Measurements from ENCODE around the gene PRKACB.

The PRKACB gene

GRCh38 chr1:84159533-84160240 lies 15.6 kb downstream of the PRKACB start:
- no peak for DNase-seq

GRCh38 chr1:84162295-84162694 lies 18.2 kb downstream of the PRKACB start:
- no peak for DNase-seq

DNA sequence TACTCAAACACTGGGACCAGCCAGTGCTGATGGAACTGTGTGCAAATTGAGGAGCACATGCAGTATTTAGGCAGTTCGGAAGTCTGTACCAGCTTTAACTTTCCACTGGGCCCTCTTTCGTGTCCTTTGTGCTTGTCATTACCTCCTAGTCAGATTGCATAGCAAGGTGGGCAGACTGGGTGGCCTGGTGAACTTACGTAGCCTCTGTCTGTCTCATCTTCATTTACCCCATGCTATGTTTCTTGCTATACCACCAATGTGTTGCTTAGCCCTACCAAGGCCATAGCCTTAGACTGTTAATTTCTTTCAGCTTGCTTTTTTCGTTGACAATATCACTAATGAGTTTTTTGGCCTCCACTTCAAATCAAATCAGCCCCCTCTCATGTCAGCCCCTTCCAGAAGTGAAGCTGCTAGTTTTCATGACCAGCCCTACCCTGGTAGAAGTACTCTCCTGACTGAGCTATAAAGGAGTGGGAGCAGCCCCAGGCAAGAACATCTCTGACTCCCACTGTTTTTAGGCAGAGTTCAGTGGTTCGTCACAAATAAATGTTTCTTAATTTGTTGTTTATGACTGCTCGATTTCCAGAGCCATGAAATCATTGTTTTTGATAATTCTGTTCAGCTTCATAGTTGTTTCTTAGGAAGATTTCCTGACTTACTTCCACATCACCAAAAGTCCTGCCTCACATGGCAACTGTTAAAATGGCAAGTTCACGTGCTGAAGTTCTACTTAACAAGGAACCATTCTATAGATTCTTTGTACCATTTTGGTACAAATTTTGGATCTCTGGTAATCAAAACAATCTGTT lies 19.3 kb downstream of the PRKACB start:
- DNase-seq: no peak

DNA sequence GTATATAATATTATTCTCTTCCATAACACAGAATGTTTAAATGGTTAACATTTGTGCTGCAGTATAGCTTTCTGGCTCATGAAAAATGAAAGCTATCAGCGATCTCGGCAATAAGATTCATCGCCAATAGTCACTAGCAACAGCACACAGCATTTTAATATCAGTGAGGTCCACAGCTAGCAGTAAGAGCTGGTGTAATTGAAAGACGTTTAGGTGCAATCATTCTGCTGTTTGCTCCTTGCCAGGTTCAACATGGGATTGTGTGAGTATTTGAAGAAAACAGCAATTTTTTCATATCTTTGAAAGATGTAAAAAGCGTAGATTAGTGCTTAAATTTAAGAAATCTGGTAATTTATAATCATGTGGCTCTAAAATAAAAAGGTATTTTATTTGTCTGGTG lies 20.1 kb downstream of the PRKACB start:
- no peak for DNase-seq

DNA sequence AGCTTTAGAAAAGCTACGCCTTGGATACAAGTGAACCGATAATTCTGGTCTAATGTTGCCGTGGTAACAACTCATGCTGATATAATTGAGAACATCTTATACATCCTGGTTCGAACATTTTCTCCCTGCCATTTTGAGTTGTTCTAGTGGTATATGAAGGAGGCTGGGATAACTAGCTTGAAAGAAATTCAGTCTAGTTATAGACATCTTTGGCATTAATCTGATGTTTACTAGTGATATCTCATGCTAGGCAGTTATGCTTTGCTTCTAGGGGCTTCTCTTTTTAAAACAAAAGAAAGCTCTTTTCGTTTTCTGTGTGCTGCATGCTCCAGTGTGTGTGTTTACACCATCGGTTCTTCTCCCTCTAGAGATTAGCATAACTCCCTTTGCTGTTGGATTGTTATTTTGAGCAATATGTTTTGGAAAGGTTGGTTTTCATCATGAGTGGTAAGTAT lies 20.5 kb downstream of the PRKACB start:
- no peak for DNase-seq

DNA sequence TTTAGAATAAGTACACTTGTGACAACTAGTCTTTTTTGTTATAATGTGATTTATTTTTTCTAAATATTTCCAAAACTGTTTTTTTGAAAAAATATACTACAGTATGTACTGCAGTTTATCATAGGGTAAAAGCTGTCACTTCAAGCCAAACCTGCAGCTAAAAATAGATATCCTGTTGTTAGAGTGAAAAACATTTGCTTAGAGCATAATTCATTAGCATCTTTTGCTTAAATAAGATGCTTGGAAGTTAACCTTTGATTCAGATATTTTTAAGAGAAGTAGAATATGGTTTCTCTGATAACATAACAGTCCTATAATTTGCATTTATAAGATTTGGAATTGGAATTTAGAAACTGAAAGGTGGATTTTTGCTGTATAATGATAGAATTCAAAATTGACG lies 21.5 kb downstream of the PRKACB start:
- no peak for DNase-seq

GRCh38 chr1:84166797-84167196 lies 22.7 kb downstream of the PRKACB start:
- DNase-seq: no peak

GRCh38 chr1:84168783-84169182 lies 24.7 kb downstream of the PRKACB start:
- DNase-seq: no peak

DNA sequence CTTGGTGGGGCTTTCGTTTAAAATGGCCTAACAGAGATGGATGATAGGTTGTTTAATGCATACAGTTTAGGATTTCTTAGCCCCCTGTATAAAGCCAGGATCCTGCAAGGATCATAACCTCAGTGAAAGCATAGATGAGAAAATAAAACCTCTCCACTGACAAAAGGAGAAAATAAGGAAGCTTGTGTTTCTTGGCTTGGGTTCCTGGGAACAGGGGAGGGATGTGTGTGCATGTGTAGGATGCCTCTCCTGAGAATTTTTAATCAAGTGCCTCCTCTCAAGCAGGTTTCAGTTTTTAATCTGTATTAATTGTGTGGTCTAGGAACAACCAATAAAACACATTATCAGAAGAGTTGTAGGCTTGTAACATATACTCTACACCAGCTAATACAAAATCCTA lies 26.1 kb downstream of the PRKACB start:
- DNase-seq: no peak

DNA sequence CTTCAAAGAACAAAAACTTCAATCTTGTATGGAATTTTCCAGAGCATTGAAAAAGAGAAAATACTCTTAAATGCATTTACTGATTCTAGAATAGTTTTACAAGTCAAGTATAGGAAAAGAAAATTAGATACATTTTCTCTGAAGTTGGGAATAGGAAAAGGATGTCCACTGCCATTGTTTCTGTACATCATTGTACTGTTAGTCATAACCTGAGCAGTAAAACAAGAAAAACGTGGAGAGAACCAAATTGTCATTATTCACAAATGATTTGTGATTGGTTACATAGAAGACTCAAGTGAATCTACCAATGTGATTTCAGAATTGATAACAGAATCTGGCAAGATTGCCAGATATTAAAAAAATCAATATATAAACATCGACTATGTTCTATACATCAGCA lies 27.4 kb downstream of the PRKACB start:
- DNase-seq: no peak

DNA sequence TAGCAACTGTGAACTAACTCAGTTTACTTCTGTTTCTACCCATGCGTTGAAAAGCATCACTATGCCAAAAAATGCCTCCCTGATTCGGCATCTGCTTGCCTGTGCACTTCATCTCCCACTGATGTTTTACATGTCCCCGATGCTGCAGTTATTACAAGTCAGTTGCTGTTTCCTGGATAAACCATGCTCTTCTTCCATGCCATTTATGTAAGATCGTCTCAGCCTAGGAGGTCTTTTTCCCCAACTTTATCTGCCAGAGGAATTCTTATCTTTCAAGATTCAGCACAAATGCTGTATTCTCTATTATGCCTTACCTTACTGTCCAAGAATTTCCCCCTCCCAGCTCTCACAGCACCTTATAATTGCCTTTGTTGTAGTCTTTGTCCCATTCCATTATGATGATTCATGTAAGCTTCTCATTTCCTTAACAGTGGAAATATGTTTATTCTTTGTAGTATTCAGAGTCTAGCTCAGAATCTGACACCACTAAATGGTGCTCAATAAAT lies 30.0 kb downstream of the PRKACB start:
- no peak for DNase-seq

DNA sequence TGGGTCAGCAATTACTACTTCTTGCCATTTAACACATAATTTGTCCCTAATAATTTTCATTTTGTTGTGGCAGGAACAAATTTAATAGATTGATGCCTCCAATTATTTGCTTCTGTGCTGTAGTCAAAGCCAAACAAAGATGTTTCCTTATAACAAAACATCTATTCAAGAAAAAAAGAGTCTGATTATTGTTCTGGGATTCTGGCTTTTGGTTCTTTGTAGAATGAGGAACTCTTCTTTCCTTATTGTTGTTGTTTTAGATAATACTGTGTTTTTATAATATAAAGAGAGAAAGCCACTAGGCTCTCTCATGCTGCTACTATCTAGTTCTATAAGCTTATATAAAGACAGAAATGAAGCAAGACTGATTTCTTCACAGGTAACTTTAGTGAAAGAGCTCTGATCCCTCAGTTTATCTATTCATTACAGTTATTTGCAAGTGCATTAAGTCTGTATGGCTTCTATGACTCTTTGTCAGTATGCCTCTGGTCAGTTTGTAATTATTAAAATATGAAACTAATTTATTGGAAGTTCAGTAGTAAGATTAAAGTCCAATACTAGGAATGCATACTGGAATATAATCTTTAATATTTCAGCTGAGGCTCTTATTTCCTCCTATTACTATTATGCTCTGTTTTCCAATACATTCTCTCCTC lies 37.4 kb downstream of the PRKACB start:
- no peak for DNase-seq

DNA sequence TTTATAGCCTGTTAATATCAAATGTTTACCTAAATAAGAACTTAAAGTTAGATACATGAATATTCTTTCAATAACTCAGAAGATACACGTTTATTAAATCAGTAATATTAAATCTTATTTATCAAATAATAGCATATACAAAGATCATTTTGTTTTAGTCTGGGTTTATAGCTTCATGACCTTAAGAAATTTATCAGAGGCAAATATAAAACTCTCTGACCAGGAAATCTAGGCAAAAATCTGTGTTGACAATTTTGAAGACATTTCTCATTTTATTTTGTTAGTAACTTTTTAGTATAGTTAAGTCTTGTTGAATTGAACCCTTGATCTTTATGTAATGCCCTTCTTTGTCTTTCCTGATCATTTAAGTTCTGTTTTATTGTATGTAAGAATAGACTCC lies 46.4 kb downstream of the PRKACB start:
- no peak for DNase-seq

DNA sequence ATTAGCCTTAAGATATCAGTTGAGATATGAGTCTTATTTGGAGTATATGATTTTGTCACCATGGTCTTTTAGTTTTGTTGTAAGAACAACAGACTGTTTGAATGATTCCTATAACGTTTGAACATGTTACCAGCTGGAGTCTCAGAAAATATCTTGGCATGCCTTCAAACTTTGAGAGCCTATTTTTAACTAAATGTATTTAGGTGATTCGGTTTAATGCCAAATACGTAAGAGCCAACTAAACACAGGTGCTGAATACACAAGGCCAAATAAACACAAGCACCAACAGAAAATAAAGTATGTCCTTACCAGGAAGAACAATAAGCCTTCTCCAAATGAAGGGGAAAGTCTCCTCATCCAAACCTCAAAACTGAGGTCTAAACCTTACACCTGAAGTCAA lies 48.6 kb downstream of the PRKACB start:
- no peak for DNase-seq

DNA sequence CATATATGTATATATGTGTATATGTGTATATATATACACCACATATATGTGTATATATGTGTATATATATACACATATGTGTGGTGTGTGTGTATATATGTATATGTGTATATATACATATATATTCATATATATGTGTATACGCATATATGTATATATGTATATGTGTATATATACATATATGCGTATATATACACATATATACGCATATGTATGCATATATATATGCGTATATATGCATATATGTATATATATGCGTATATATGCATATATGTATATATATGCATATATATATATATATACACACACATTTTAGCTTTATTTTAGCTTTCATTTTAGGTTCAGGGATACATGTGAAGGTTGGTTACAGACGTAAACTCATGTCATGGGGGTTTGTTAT lies 54.8 kb downstream of the PRKACB start:
- DNase-seq: no peak

- no peak for DNase-seq
Measured at GRCh38 chr1:84199257-84199656, 55.2 kb downstream of the PRKACB start.

- DNase-seq: no peak
Measured at GRCh38 chr1:84202126-84202525, 58.1 kb downstream of the PRKACB start.

DNA sequence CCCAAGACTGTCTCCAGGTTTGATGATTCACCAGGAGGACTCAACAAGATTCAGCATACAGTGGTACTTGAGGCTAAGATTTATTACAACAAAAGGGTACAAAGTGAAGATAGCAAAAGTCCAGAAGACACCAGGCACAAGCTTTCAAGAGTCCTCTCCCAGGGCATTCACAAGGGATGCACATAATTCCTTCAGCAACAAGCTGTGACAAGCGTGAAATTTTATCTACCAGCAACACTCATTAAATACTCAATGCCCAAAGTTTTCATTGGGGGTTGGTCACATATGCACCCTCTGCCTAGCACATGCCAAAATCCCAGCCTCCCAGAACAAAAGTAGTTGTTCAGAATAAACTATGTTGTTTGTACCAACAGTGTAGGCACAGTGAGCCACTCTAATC lies 62.3 kb downstream of the PRKACB start:
- DNase-seq: no peak

DNA sequence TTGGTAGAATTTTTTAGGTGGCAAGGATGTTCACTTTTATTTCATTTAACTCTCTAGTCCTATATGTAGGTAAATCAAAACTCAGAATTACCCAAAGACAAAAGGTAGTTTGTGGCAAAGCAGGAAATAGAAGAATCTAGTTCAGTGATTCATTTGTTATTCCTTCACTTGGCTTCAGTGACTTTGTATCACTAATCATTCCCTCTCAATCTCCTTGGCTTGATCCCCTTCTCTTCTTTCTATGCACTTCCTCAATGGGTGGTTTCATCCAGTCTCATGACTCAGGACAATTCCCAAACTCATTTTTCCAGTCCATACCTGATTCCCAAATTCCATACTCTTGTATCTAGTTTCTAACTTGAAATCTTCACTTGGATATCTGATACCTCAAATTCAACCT lies 64.9 kb downstream of the PRKACB start:
- no peak for DNase-seq

- DNase-seq: no peak
Measured at GRCh38 chr1:84214115-84214956, 70.3 kb downstream of the PRKACB start.

GRCh38 chr1:84217239-84217638 lies 73.2 kb downstream of the PRKACB start:
- no peak for DNase-seq

DNA sequence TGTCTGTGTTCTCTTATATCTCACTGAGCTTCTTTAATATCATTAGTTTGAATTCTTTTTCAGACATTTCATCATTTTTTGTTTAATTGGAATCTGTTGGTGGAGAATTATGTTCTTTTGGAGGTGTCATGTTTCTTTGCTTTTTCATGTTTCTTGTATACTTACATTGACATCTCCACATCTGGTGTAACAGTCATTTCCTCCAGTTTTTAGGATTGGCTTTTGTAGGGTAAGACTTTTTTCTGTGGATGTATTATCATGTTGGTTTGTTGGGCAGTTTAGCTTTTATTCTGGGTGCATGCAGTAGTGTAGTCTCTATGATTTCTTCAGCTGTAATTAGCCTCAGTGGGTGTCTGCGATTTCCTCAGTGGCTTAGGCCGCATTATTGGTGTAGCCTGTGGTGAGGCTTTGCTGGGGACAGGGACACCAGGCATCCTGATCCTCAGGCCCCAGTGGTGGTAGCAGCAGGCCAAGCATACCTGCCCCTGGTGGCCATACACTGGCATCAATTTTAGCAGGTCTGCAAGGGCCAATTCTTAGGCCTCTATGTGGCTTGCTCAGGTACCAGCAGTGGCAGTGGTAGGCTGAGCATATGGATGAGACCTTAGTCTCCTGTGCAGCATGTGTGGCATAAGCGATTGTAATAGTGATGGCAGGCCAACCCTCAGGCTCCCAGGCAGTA lies 79.8 kb downstream of the PRKACB start:
- no peak for DNase-seq
